Suprapubic skin (tissue), 4 donors: Measurements from ENCODE around the gene OSTF1.

Experiments
- POLR2A ChIP-seq, 2 donors: fragments of 450-650 bp; IDR thresholded peaks; one replicate each; pipeline ENCODE4 v1.6.1; 2017; ENCODE audit warnings: antibody characterized with exemption in 2 of 2, mild to moderate bottlenecking in 2 of 2, moderate library complexity in 2 of 2
- POLR2AphosphoS5 ChIP-seq, 3 donors: sonication (generic); formaldehyde crosslinking; IDR thresholded peaks; one replicate each; pipeline ENCODE4 v1.6.1; 2017; ENCODE audit warnings: antibody characterized with exemption in 3 of 3
- TF ChIP-seq, protein P1 (sequence below), 2 donors: fragments of 200-600 bp in 1 of 2; fragments of 450-650 bp in 1 of 2; sonication (generic) in 1 of 2; IDR thresholded peaks; one replicate each; pipeline ENCODE4 v1.5.1; 2016 to 2019; ENCODE audit warnings: antibody characterized with exemption in 2 of 2, mild to moderate bottlenecking in 1 of 2, moderate library complexity in 1 of 2

GRCh38 chr9:75101004-75101588 is 12.8 kb downstream of the OSTF1 start:
- TF ChIP-seq POLR2AphosphoS5 (IDR thresholded peaks at IDR 0.05) (no peak), POLR2A (IDR thresholded peaks at IDR 0.05) (no peak)
- TF ChIP-seq, protein P1, sequence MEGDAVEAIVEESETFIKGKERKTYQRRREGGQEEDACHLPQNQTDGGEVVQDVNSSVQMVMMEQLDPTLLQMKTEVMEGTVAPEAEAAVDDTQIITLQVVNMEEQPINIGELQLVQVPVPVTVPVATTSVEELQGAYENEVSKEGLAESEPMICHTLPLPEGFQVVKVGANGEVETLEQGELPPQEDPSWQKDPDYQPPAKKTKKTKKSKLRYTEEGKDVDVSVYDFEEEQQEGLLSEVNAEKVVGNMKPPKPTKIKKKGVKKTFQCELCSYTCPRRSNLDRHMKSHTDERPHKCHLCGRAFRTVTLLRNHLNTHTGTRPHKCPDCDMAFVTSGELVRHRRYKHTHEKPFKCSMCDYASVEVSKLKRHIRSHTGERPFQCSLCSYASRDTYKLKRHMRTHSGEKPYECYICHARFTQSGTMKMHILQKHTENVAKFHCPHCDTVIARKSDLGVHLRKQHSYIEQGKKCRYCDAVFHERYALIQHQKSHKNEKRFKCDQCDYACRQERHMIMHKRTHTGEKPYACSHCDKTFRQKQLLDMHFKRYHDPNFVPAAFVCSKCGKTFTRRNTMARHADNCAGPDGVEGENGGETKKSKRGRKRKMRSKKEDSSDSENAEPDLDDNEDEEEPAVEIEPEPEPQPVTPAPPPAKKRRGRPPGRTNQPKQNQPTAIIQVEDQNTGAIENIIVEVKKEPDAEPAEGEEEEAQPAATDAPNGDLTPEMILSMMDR (IDR thresholded peaks at IDR 0.05): no peak
